NCI-H526 (cell line): ENCODE measurements around the gene ZNF546.
"Not testable (repeated sequence)": the region's sequence is repeated elsewhere in the genome, so short reads cannot be mapped to it uniquely, and the experiment has no call there.

Experiments used
- DNase-seq, 2 experiments: peaks; one replicate each; lab custom pipeline; 2025; lab: John Stamatoyannopoulos, UW

ZNF546 gene

DNA sequence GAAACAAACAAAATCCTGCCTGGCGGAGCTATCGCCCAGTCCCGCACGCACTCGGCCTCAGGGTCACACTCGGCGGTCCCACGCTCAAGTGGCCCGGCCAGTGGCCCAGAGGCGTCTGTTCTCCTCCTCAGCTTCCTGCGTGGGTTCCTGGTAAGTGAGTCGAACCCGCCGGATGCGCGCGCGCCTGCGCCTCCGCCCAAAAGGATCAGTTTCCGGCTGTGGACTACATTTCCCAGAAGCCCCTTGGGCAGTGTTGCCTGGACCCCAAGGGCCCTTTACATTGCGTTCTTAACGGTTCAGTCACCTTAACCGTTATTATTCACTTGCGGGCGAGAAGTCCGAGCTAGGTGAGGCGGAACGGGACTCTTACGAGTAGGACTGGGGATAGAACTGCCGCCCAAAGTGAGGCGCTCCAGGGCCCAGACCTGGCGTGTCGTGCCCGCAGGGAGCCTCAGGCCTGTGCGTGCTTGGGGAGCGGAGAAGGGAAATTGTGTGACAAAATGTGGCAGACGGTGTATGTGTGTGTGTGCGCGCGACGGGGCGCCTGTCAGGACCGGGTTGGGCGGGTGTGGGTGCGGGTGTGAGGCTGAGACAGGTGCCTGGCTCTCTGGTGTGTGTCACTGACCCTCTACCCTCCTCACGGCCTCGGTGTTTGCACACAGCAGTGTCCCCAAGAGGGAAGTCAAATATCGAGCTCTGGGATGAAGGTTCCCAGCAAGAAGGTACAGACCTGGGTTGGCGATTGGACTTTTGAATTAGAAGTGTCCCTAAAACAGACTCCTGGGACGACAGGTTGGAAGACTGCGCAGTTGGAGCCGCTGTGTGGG is at the start of gene ZNF546:
ZNF546 (plus strand) TSS at position 250 of the 827 bp plus-strand sequence. CDS start 1,267 bp downstream, outside the sequence.
- peak; percentile 76 to 93 for DNase-seq

GRCh38 chr19:39949026-39949747 is 47.7 kb upstream of the ZNF546 start:
- no peak for DNase-seq

DNA sequence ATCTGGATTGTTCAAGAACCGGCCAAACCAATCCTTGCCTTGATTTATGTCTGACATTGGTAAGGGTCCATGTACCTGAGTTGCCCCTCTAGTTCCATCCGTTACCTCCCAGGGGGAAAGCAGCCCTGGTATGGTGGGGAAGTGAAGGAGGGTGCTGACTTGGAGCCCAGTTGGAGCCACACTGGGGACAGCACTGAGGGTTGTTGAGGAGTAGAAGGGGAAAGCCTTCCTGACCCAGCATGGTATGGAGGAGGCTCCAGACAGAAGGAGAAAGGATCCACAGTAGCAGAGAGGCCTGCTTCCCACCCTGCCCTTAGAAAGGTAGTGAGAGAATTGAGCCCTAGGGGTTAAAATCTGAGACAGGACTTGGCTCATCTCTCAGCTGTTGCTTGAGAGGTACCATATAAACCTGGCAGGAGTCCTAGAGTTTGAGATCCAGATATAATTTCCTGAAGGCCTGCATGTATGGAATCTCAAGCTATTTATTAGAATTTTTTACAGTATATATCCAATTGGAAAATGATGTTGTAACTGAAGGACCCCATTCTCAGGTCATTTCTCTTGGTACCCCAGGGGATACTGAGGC is 45.7 kb upstream of the ZNF546 start:
- DNase-seq, result no peak

GRCh38 chr19:39951686-39952085 is 45.2 kb upstream of the ZNF546 start:
- no peak for DNase-seq

- DNase-seq, result no peak
Measured at GRCh38 chr19:39953915-39954314, 42.9 kb upstream of the ZNF546 start.

- not testable (repeated sequence) for DNase-seq
Measured at GRCh38 chr19:39957886-39958285, 39.0 kb upstream of the ZNF546 start.

DNA sequence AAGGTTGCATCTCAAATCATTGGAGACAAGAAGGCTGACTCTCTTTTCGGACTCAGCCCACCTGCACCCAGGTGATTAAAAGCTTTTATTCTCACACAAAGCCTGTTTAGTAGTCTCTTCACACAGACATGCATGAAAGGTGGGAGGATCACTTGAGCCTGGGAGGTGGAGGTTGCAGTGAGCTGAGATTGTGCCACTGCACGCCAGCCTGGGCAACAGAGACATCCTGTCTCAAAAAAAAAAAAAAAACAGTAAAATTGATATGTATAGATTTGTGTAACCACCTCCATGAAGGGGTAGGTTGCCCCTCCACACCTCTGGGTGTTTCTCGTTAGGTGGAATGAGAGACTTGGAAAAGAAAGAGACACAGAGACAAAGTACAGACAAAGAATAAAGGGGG is 37.9 kb upstream of the ZNF546 start:
- DNase-seq, result not testable (repeated sequence)

GRCh38 chr19:39959407-39959806 is 37.5 kb upstream of the ZNF546 start:
- not testable (repeated sequence) for DNase-seq

- DNase-seq, result no peak
Measured at GRCh38 chr19:39963898-39964297, 33.0 kb upstream of the ZNF546 start.

GRCh38 chr19:39966617-39967016 is 30.2 kb upstream of the ZNF546 start:
- no peak for DNase-seq

DNA sequence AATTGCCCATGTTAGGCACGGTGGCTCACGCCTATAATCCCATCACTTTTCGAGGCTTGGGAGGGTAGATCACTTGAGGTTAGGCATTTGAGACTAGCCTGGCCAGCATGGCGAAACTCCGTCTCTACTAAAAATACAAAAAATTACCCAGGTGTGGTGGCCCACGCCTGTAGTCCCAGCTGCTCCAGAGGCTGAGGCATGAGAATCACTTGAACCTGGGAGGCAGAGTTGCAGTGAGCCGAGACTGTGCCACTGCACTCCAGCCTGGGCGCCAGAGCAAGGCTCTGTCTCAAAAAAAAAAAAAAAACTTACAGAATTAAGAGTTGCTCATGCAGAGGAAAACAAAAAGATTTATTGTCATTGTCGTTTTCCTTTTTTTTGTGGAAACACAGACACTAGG is 29.3 kb upstream of the ZNF546 start:
- DNase-seq, result no peak

- DNase-seq, result no peak
Measured at GRCh38 chr19:39968789-39969188, 28.1 kb upstream of the ZNF546 start.

DNA sequence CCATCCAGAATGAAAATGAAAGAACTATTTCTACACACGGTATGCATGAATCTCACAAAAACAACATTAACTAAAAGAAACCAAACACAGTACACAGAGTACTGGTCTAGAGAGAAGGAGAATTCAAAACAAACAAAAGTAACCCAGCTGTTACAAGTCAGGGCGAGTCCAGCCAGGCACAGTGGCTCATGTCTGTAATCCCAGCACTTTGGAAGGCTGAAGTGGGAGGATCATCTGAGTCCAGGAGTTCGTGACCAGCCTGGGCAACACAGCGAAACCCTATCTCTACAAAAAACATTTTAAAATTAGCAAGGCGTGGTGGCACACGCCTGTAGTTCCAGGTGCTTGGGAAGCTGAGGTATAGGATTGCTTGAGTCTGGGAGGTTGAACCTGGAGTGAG is 27.6 kb upstream of the ZNF546 start:
- DNase-seq, result no peak

- no peak for DNase-seq
Measured at GRCh38 chr19:39969681-39970424, 27.0 kb upstream of the ZNF546 start.

DNA sequence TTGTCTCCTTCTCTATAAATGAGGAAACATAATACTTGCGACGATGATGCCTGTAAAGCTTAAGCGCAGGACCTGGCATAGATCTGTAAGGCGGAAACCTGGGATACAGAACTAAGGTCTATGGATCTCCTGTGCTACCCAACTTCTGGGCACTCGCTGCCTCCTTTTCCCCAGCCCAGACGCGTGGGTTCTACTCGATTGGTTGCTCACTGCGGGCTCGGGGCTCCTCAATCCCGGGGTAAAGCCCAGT is 26.5 kb upstream of the ZNF546 start:
- peak in 1 of 2 experiments; percentile 76 for DNase-seq

DNA sequence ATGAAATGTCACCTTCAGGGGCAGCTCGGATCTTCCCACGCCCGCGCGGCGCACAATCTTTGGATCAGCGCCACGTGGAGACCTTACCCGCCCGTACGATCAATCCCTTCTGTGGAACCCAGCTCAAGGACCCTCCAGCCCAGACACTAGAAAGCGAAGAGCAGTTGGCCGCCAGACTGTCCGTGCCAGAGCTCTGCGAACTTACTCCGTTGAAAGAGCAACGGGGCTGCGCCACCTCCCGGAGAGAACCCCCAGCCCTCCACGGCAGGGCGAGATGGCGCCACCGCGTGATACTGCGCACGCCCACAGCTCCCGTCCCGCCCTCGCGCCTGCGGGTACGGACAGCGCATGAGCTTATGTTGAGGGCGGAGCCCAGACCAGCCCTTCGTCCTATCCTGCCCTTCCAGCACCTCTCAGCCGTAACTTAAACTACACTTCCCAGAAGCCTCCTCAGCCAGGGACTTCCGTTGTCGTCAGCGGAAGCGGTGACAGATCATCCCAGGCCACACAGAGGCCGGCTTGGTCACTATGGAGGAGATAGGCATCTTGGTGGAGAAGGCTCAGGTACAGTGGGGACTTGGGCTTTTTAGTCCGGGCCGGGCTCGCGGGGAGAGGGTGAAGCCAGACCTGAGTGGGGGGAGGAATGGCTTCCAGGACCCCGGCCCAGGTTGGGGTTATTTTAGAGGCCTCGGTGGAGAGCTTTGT is 26.0 kb upstream of the ZNF546 start, which contains the start of gene PSMC4:
PSMC4 (plus strand) TSS at position 491 of the 705 bp plus-strand sequence; CDS start at position 529, 38 bp downstream.
- DNase-seq, result peak; percentile 98 to 99

- DNase-seq, result no peak
Measured at GRCh38 chr19:39971380-39972035, 25.4 kb upstream of the ZNF546 start.

DNA sequence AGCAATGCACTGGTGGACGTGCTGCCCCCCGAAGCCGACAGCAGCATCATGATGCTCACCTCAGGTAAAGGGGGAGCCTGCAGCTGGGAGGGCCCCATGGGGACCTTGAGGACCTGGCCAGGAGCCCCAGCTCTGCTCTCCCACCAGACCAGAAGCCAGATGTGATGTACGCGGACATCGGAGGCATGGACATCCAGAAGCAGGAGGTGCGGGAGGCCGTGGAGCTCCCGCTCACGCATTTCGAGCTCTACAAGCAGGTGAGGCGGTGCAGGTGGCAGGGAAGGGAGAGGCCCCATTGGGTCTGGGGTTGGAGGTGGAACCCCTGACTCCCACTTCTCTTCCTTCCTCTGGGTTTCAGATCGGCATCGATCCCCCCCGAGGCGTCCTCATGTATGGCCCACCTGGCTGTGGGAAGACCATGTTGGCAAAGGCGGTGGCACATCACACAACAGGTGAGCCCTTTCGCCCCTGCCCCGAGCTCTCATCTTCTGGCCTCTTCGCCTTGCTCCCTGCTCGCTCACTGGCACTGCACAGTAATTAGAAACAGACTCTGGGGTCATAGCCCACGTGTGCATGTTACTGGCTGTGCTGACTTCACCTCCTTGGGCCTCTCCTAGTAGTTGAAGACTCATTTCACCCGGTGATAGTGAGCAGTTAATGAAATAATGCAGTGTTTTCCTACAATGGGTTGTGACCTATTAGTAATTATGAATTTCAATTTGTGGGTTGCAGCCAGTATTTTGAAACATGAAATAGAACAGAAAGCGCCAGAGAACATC is 22.3 kb upstream of the ZNF546 start:
- DNase-seq, result no peak

DNA sequence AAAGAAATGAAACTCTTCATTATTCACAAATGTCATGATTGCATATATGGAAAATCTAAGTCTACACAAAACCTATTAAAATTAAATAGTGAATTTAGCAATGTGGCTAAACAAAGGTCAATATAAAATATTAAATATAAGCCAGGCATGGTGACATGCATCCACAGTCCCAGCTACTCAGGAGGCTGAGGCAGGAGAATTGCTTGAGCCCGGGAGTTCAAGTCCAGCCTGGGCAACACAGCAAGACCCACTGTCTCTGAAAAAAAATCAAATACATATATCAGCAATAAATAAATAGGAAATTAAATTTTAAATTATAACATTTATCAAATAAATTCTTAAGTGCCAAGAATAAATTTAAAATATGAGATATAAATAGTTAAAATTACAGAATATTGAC is 14.0 kb upstream of the ZNF546 start:
- DNase-seq, result no peak

GRCh38 chr19:39983695-39984300 is 13.1 kb upstream of the ZNF546 start:
- no peak for DNase-seq
